Naive thymus-derived CD4-positive, alpha-beta T cell (primary cell): ENCODE data around the gene KCNAB1. TPM values are rescaled to one million over a fixed set of nuclear protein-coding genes. Genes with fewer than 3 reads are reported as not detected.

Experiments
- ATAC-seq: fragments of 150-1000 bp; cut with Tn5 transposase; 2 replicates; pipeline ENCODE4 v1.10.0; 2021; ENCODE audit warnings: mild to moderate bottlenecking, moderate library complexity
- CTCF ChIA-PET: fragments of 350-600 bp; sonication (Branson Sonifier 250); formaldehyde crosslinking; loops from one replicate; lab custom pipeline; 2021; ENCODE audit warnings: antibody characterized with exemption; lab: Charles Lee
- POLR2A ChIA-PET: fragments of 350-600 bp; sonication (Branson Sonifier 250); formaldehyde crosslinking; loops from one replicate; lab custom pipeline; 2021; ENCODE audit warnings: antibody characterized with exemption, inconsistent platforms; lab: Charles Lee
- DNase-seq, 9 donors: peaks; one replicate each; pipeline versions ENCODE4 v3.0.0 to v3.0.0-alpha.2; 2020 to 2022; ENCODE audit warnings: mixed read lengths in 1 of 9
- H3K27ac ChIP-seq: one replicate; pipeline ENCODE4 v1.7.0; 2013; ENCODE audit warnings: mild to moderate bottlenecking, low read depth, low read length, moderate library complexity
- H3K27me3 ChIP-seq, 2 donors: one replicate each; pipeline ENCODE4 v1.7.0; 2013; ENCODE audit warnings: low read length in 2 of 2, mild to moderate bottlenecking in 2 of 2, moderate library complexity in 2 of 2; ENCODE audit not compliant: control insufficient read depth in 2 of 2, insufficient read depth in 2 of 2
- H3K36me3 ChIP-seq, 3 experiments: 1 replicate in 2 of 3; 2 replicates in 1 of 3; pipeline ENCODE4 v1.7.0; 2013; ENCODE audit warnings: low read length in 3 of 3, mild to moderate bottlenecking in 3 of 3, moderate library complexity in 1 of 3; ENCODE audit not compliant: insufficient read depth in 3 of 3, control insufficient read depth in 2 of 3
- H3K4me1 ChIP-seq, 2 donors: one replicate each; pipeline ENCODE4 v1.7.0; 2013; ENCODE audit warnings: low read length in 2 of 2, mild to moderate bottlenecking in 2 of 2, moderate library complexity in 1 of 2; ENCODE audit not compliant: control insufficient read depth in 2 of 2, insufficient read depth in 2 of 2
- H3K4me3 ChIP-seq: 2 replicates; pipeline ENCODE4 v1.7.0; 2013; ENCODE audit warnings: mild to moderate bottlenecking, low read length
- H3K9me3 ChIP-seq, 3 experiments: 1 replicate in 2 of 3; 2 replicates in 1 of 3; pipeline ENCODE4 v1.7.0; 2013; ENCODE audit warnings: low read length in 3 of 3; ENCODE audit not compliant: control insufficient read depth in 2 of 3
- H3K27ac Mint-ChIP-seq, 9 donors: one replicate each; pipeline ENCODE4 v1.8.0; 2020 to 2022; ENCODE audit warnings: mixed read lengths in 9 of 9, mild to moderate bottlenecking in 8 of 9, moderate library complexity in 5 of 9, inconsistent platforms in 2 of 9
- H3K27me3 Mint-ChIP-seq, 5 donors: one replicate each; pipeline ENCODE4 v1.8.0; 2021 to 2022; ENCODE audit warnings: mixed read lengths in 5 of 5, mild to moderate bottlenecking in 1 of 5
- H3K36me3 Mint-ChIP-seq, 5 donors: one replicate each; pipeline ENCODE4 v1.8.0; 2020 to 2022; ENCODE audit warnings: mixed read lengths in 5 of 5, mild to moderate bottlenecking in 3 of 5, inconsistent platforms in 1 of 5
- H3K4me1 Mint-ChIP-seq, 7 donors: one replicate each; pipeline ENCODE4 v1.8.0; 2020 to 2022; ENCODE audit warnings: mixed read lengths in 7 of 7, mild to moderate bottlenecking in 3 of 7, inconsistent platforms in 1 of 7
- H3K4me3 Mint-ChIP-seq, 10 donors: one replicate each; pipeline ENCODE4 v1.8.0; 2020 to 2022; ENCODE audit warnings: mild to moderate bottlenecking in 10 of 10, mixed read lengths in 10 of 10, moderate library complexity in 6 of 10, inconsistent platforms in 2 of 10
- H3K9me3 Mint-ChIP-seq, 11 donors: one replicate each; pipeline ENCODE4 v1.8.0; 2020 to 2022; ENCODE audit warnings: mixed read lengths in 11 of 11, mild to moderate bottlenecking in 4 of 11, inconsistent platforms in 1 of 11, moderate library complexity in 1 of 11
- intact Hi-C, 2 donors: fragments of 100-400 bp; cut with micrococcal nuclease; formaldehyde crosslinking; loops; one replicate each; pipeline ENCODE4 v1.15.1; 2023
- polyA plus RNA-seq, 2 donors: library from polyadenylated mRNA; unstranded; fragments of 300-500 nt; fragmentation: Illumina TruSeq; gene quantifications; one replicate each; pipeline ENCODE4 v1.2.3, GENCODE V29; 2021
- total RNA-seq, 6 experiments: library from RNA in 5 of 6; stranded (reverse) in 5 of 6; gene quantifications; 1 replicate in 5 of 6; 2 replicates in 1 of 6; pipeline ENCODE4 v1.2.3 and lab custom pipeline; 2021 to 2026

KCNAB1 gene
- total and polyA plus RNA-seq, 7 experiments from 2014 or later = 0.09 to 0.17 TPM; not detected in 5

DNA sequence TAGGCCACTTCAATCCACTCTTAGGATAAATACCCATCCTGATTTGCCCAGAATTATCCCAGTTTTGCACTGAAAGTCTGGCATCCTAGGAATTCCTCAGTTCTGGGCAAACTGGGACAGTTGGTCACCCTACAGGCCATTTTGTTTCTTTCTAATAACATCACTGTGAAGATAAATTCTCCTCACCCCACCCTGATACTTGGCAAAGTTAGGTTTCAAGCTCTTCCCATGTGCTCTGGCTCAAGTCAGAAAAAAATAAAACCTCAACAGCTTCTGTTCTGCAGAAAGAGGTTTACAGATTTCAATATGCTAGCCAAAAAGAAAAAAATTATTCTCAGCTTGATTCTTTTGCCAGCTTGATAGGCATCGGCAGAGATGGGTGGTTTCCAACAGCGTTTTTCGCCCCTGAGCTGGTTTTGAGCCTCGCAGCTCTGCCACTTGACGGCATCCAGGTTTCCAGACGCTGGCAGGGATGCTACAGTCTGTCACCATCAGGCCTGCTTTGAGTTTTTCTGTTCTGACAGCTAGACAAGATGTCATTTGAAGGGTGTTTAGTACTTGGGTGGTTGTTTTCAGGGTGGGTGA is 263.2 kb downstream of the KCNAB1 start:
- Mint-ChIP-seq H3K27ac (no peak overlapping the region), H3K9me3 (no peaks in the 10 kb centered on the region), H3K4me3 (no peak overlapping the region), H3K4me1 (no peaks in the 10 kb centered on the region), H3K27me3 (peaks cover 0 to 36% (median 13%) of the 10 kb centered on the region in 5 donors), H3K36me3 (no peaks in the 10 kb centered on the region)
- Histone ChIP-seq H3K4me3 (no peak overlapping the region), H3K27ac (no peak overlapping the region), H3K27me3 (no peaks in the 10 kb centered on the region), H3K4me1 (no peaks in the 10 kb centered on the region), H3K36me3 (no peaks in the 10 kb centered on the region), H3K9me3 (no peaks in the 10 kb centered on the region)
- ATAC-seq (no peak), DNase-seq (no peak)
- intact Hi-C loops = no loop called here
- ChIA-PET CTCF (no interaction called here), POLR2A (no interaction called here)

GRCh38 chr3:156388497-156389448 is 268.4 kb downstream of the KCNAB1 start:
- H3K4me1 ChIP-seq = no peaks in the 10 kb centered on the region
- DNase-seq = no peak
- H3K9me3 ChIP-seq = no peaks in the 10 kb centered on the region
- H3K27ac Mint-ChIP-seq = no peak overlapping the region
- ATAC-seq = no peak
- ChIA-PET POLR2A (no interaction called here), CTCF (no interaction called here)
- H3K4me1 Mint-ChIP-seq = peaks cover 0 to 3% (median 0%) of the 10 kb centered on the region in 7 donors
- no peaks in the 10 kb centered on the region for H3K36me3 ChIP-seq
- no peaks in the 10 kb centered on the region for H3K36me3 Mint-ChIP-seq
- no peak overlapping the region for H3K27ac ChIP-seq
- no peaks in the 10 kb centered on the region for H3K27me3 ChIP-seq
- H3K9me3 Mint-ChIP-seq = no peaks in the 10 kb centered on the region
- peaks cover 5 to 46% (median 14%) of the 10 kb centered on the region in 5 donors for H3K27me3 Mint-ChIP-seq
- H3K4me3 Mint-ChIP-seq = no peak overlapping the region
- H3K4me3 ChIP-seq = no peak overlapping the region
- intact Hi-C loops = no loop called here

DNA sequence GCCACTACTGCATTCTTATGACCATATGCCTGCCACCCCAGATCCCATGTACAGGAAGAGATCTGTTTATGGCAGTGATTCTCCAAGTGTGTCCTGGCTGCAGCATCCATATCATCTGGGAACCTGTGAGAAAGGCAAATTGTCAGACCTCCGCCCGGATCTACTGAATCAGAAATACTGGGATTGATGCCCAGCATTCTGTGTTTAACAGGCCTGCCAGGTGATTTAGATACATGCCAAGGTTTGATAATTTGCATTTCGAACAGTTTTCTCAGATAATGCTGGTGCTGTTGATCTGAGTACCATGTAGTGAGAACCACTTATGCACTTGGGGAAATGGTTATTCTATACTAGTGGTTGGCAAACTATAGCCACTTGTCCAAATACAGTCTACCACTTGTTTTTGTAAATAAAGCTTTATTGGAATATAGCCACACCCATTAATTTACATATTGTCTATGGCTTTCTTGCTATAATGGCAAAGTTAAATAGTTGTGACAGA is 269.1 kb downstream of the KCNAB1 start:
- Mint-ChIP-seq H3K27me3 (peaks cover 5 to 43% (median 9%) of the 10 kb centered on the region in 5 donors), H3K27ac (no peak overlapping the region), H3K4me1 (peaks cover 0 to 3% (median 0%) of the 10 kb centered on the region in 7 donors), H3K36me3 (no peaks in the 10 kb centered on the region), H3K9me3 (no peaks in the 10 kb centered on the region), H3K4me3 (no peak overlapping the region)
- CTCF ChIA-PET = no interaction called here
- H3K36me3 ChIP-seq = no peaks in the 10 kb centered on the region
- intact Hi-C loops = no loop called here
- H3K9me3 ChIP-seq = no peaks in the 10 kb centered on the region
- H3K27me3 ChIP-seq = no peaks in the 10 kb centered on the region
- POLR2A ChIA-PET = no interaction called here
- no peak overlapping the region for H3K4me3 ChIP-seq
- no peak overlapping the region for H3K27ac ChIP-seq
- ATAC-seq (no peak), DNase-seq (no peak)
- H3K4me1 ChIP-seq = no peaks in the 10 kb centered on the region

DNA sequence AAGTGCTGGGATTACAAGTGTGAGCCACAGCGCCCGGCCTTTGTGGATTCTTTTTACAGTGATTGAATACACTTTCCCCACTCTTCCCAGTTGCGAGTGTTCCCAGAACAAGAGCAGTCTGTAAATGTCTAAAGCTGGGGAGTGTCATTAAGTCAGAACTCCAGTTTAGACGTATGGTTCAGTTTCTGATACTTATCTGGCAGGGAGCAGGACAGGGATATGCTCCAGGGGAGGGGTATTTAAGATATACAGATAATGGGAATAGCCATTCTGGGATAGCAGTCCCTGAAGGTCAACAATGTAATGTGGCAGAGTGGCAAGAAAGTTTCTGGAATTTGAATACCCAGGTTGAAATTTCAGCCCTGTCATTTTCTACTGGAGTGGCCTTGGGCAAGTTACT is 270.5 kb downstream of the KCNAB1 start:
- Histone ChIP-seq H3K36me3 (no peaks in the 10 kb centered on the region), H3K9me3 (no peaks in the 10 kb centered on the region), H3K4me3 (no peak overlapping the region), H3K27me3 (no peaks in the 10 kb centered on the region), H3K4me1 (no peaks in the 10 kb centered on the region), H3K27ac (no peak overlapping the region)
- no peak overlapping the region for H3K27ac Mint-ChIP-seq
- DNase-seq (no peak), ATAC-seq (no peak)
- no peaks in the 10 kb centered on the region for H3K9me3 Mint-ChIP-seq
- no peak overlapping the region for H3K4me3 Mint-ChIP-seq
- intact Hi-C loops = no loop called here
- ChIA-PET POLR2A (no interaction called here), CTCF (no interaction called here)
- H3K27me3 Mint-ChIP-seq = peaks cover 4 to 35% (median 9%) of the 10 kb centered on the region in 5 donors
- peaks cover 0 to 3% (median 0%) of the 10 kb centered on the region in 7 donors for H3K4me1 Mint-ChIP-seq
- no peaks in the 10 kb centered on the region for H3K36me3 Mint-ChIP-seq

GRCh38 chr3:156395961-156396710 is 275.8 kb downstream of the KCNAB1 start:
- Histone ChIP-seq H3K4me1 (no peaks in the 10 kb centered on the region), H3K36me3 (no peaks in the 10 kb centered on the region), H3K27ac (no peak overlapping the region), H3K4me3 (no peak overlapping the region), H3K27me3 (no peaks in the 10 kb centered on the region), H3K9me3 (no peaks in the 10 kb centered on the region)
- Mint-ChIP-seq H3K36me3 (no peaks in the 10 kb centered on the region), H3K27me3 (peaks cover 0 to 30% (median 10%) of the 10 kb centered on the region in 5 donors), H3K27ac (no peak overlapping the region), H3K4me3 (no peak overlapping the region), H3K9me3 (no peaks in the 10 kb centered on the region), H3K4me1 (no peaks in the 10 kb centered on the region)
- POLR2A ChIA-PET = no interaction called here
- DNase-seq (no peak), ATAC-seq (no peak)
- CTCF ChIA-PET = no interaction called here
- intact Hi-C loops = no loop called here

GRCh38 chr3:156396851-156397250 is 276.5 kb downstream of the KCNAB1 start:
- no peak overlapping the region for H3K4me3 Mint-ChIP-seq
- H3K4me1 Mint-ChIP-seq = no peaks in the 10 kb centered on the region
- no peaks in the 10 kb centered on the region for H3K9me3 ChIP-seq
- H3K4me3 ChIP-seq = no peak overlapping the region
- peaks cover 0 to 26% (median 10%) of the 10 kb centered on the region in 5 donors for H3K27me3 Mint-ChIP-seq
- ATAC-seq (no peak), DNase-seq (no peak)
- no peak overlapping the region for H3K27ac ChIP-seq
- H3K27me3 ChIP-seq = no peaks in the 10 kb centered on the region
- no peak overlapping the region for H3K27ac Mint-ChIP-seq
- H3K4me1 ChIP-seq = no peaks in the 10 kb centered on the region
- H3K36me3 Mint-ChIP-seq = no peaks in the 10 kb centered on the region
- intact Hi-C loops = no loop called here
- CTCF ChIA-PET = no interaction called here
- POLR2A ChIA-PET = interaction anchor here (0.7 kb wide), 1 partner anchor 12 kb away, joined by 4 read pairs; no protein-coding TSS in a partner anchor
- no peaks in the 10 kb centered on the region for H3K36me3 ChIP-seq
- H3K9me3 Mint-ChIP-seq = no peaks in the 10 kb centered on the region
